T-helper 1 cell treated with Interleukin-12 subunit alpha and Interleukin-12 subunit beta and Interleukin-4 antibody, amounts not matched to agents 30 ng/mL and 1 ng/mL, for 36 hours (primary cell): Measurements from ENCODE around the gene PTTG1IP. TPM values are rescaled to one million over a fixed set of nuclear protein-coding genes. Genes with fewer than 3 reads are reported as not detected.
"Not testable (repeated sequence)": the region's sequence is repeated elsewhere in the genome, so short reads cannot be mapped to it uniquely, and the experiment has no call there.

Source experiments
- intact Hi-C: fragments of 100-400 bp; cut with micrococcal nuclease; formaldehyde crosslinking; loops from one replicate; pipeline ENCODE4 v1.15.1; 2024
- total RNA-seq: library from RNA; stranded (reverse); gene quantifications from 2 replicates; pipeline ENCODE4 v1.2.3, GENCODE V29; 2022

The PTTG1IP gene
- total RNA-seq, 1 donor from 2014 or later: 88.3 TPM

- intact Hi-C loops: no loop called here
Measured at GRCh38 chr21:44885615-44886014, 12.1 kb upstream of the PTTG1IP start.

DNA sequence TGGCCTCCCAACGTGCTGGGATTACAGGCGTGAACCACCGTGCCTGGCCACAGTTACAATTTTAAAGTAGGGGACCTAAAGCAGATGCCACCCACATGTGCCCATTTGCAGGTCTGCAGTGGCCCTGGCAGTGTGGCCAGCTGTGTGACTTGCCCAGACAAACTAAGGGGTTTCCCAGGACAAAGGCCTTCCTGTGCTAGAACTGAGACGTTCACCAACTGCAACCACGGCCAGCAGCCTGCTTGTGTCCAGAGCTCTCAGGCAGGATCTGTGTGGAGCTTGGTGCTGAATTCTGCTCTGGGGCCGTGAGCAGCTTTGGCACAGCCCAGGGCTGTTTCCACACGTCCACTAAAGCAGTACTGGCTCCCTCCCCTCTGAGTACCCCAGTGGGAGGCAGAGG is 10.6 kb upstream of the PTTG1IP start:
- intact Hi-C loops: no loop called here

- intact Hi-C loops: no loop called here
Measured at GRCh38 chr21:44883250-44883649, 9.8 kb upstream of the PTTG1IP start.

DNA sequence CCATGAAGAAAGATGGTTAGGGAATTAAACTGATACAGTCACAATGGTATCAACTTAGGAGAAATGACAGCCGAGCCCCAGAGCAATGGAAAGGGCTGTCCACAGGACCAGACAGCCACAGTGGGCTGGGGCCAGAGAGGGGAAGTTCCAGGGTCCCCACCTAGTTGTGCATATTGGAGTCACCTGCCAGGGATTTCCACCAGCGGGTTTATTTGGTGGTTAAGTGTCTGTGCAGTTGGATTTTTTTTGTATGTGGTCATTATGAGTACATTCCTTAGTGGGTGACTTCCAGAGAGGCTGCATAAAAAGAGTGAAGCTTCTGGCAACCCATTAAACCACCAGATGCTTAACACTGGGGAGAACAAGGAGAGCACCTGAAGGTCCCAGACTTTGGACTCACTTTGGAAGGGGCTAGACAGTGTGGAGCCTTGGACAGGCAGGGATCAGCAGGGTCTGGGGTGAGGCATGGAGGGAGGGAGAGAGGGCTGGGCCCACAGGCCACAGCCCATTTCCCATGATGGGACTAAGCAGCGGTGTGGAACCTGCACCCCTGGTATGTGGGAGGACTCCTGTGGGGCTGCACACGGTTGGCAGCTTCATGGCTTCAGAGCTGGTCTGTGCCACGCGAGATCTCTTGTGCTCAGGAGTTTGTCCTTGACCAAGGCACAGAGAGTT is 7.8 kb upstream of the PTTG1IP start:
- intact Hi-C loops: no loop called here

- intact Hi-C loops: no loop called here
Measured at GRCh38 chr21:44880405-44881197, 7.1 kb upstream of the PTTG1IP start.

DNA sequence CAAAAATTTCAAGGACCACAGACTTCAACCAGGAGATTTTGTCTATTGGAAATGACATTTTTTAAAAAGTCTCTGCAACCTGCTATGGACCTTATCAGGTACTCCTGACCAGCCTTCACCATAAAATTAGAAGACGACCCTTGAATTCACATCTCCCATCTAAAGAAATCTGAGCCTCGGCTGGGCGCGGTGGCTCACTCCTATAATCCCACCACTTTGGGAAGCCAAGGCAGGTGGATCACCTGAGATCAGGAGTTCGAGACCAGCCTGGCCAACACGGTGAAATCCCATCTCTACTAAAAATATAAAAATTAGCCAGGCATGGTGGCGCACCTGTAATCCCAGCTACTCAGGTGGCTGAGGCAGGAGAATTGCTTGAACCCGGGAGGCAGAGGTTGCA is 5.7 kb upstream of the PTTG1IP start:
- intact Hi-C loops: not testable (repeated sequence)

DNA sequence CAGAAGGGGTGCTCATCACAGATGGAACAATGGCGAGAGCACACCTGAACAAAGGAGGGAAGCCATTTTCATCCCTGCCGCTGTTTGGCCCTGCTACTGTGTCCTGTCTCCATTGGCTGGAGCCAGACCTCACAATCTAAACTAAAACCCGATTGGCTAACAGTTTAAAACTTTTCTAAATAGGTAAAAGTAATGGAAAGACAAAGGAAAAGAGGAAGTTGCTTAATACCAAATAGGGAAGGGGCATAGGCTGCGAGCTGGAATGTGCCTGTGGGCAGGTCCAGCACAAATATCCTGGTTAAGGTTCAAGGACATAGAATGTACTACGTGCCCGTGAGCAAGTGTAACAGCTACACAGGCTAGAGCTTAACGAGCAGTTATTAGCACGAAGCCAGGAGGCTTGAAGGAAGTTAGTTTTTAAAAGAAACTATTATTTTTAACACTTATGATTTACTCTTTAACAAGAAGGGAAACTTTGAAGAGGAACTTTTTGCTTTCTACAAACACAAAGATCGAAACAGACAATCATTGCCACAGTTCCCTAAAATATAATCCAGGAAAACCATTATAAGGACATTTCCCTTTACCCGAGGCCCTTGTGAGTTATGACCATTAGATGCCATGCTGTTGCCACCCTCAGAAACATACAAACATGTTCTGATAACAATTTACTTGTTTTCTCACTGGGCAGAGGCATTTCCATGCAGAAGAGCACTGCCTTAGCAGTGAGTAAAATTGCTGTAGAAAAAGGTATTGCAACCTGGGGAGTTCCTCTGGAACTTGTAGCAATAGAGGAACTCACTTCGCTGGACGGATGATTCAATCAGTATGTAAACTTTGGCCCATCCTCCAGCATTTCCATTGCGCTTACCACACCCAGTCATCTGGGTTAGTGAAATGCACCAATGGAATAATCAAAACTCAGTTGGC is 4.8 kb upstream of the PTTG1IP start:
- intact Hi-C loops: no loop called here

- intact Hi-C loops: no loop called here
Measured at GRCh38 chr21:44876849-44877575, 3.5 kb upstream of the PTTG1IP start.

GRCh38 chr21:44875316-44875700 is 1.8 kb upstream of the PTTG1IP start:
- intact Hi-C loops: loop anchor here (1.0 kb wide), 5 partner anchors 17 to 74 kb away; partner anchors contain the start of gene UBE2G2

GRCh38 chr21:44874497-44875315 is 1.2 kb upstream of the PTTG1IP start:
- intact Hi-C loops: loop anchor here (1.0 kb wide), 6 partner anchors 18 to 73 kb away; partner anchors contain the start of gene UBE2G2

GRCh38 chr21:44874240-44874496 is 678 bp upstream of the PTTG1IP start:
- intact Hi-C loops: loop anchor here (1.0 kb wide), 1 partner anchor 57 kb away; no protein-coding TSS in a partner anchor

DNA sequence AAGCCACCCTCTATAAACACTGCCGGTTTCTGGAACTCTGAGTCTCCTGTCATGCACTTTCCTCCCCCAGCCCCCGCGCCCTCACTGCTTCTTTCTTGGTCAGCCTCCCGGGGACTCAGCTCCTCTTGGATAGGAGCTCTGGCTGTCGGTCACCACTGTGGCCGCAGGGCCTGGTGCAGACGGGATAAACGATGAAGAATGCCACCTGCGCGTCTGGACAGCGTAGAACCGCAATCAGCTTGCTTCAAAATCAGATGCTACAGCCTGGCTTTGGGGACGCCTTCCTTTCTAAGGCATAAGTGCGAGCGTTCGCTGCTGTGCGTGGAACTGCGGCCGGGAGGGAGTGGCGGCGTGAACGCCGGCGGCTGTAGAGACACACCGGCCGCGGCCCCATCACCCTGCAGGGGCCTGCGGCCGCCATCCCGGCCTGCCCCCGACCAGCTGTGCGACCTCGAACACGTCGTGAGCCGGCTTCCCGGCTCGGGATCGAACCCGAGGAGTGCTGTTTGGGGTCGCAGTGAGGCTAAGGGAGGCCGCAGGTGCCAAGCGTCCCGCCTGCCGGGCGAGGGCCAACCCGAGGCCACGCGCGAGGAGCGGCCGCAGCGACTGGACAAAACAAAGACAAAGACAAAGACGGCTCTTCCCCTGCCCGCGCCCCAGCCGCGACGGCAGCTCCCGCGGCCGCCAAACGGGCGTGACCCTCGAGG is 688 bp downstream of the PTTG1IP start:
- intact Hi-C loops: loop anchor here (2.0 kb wide), 3 partner anchors 206 to 534 kb away; partner anchors contain the start of genes CFAP410 and POFUT2

- intact Hi-C loops: loop anchor here (2.0 kb wide), 3 partner anchors 207 to 533 kb away; partner anchors contain the start of genes CFAP410 and POFUT2
Measured at GRCh38 chr21:44872323-44872648, 1.2 kb downstream of the PTTG1IP start.

DNA sequence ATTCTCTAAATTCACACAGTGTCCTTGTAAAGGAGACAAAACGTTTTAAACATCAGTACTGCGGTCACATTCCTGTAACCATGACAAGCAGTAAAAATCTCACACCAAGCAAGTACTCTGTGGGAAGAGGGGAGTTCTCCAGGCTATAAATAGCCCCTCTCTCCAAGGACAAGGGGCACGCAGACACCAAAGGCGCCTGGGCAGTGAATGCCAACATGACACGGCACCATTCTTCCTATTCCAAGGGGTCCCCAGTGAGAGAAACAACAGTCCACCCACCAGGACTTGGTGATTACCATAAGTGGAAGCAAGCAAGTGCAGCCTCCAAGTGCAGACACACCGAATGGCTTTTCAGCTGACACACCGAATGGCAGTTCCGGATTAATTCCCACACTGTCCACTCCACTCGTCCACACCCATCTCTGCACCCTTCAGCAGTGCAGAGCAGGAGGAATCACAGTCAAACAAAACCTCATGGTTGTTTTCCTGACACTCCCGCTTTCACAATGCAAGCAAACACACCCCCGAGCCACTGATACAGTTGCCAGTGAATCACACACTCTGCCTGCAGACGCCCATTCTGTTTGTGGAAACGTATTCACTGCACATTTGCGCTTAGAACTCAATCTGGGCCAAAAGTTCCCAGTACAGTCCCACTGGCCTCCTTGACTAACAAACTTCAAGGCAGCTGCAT is 1.8 kb downstream of the PTTG1IP start:
- intact Hi-C loops: loop anchor here (2.0 kb wide), 3 partner anchors 207 to 533 kb away; partner anchors contain the start of genes CFAP410 and POFUT2

- intact Hi-C loops: no loop called here
Measured at GRCh38 chr21:44870748-44871495, 2.6 kb downstream of the PTTG1IP start.

- intact Hi-C loops: no loop called here
Measured at GRCh38 chr21:44869781-44870747, 3.4 kb downstream of the PTTG1IP start.

DNA sequence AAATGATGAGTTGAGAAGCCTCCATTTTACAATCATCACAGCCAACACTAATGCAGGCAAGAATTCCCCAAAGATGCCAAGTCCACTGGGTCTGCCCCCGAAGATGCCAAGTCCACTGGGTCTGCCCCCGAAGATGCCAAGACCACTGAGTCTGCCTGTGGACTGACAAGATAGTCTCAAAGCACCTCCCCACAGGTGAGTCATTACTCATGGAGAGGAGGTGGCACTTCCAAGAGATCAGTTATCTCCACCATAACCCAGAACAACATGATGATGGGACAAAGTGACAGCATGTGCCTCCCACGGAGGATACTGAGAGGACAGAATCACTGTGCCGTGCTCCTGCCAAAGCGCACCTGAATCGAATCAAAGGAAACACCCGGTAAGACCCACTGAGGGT is 4.8 kb downstream of the PTTG1IP start:
- intact Hi-C loops: no loop called here
